Neuron (in vitro differentiated cells): ENCODE data around the gene ENOSF1.
A peak's percentile ranks its signal among the peaks of the same experiment; 100 is the strongest.

Experiments
- H2AFZ ChIP-seq: one replicate; pipeline ENCODE4 v1.6.1; 2013; ENCODE audit warnings: low read depth, mild to moderate bottlenecking, inconsistent platforms, low read length, moderate library complexity
- H3K27me3 ChIP-seq: one replicate; pipeline ENCODE4 v1.6.1; 2013; ENCODE audit warnings: low read length; ENCODE audit not compliant: insufficient read depth
- H3K36me3 ChIP-seq: one replicate; pipeline ENCODE4 v1.6.1; 2013; ENCODE audit warnings: low read length; ENCODE audit not compliant: insufficient read depth
- H3K4me1 ChIP-seq: one replicate; pipeline ENCODE4 v1.6.1; 2013; ENCODE audit warnings: low read length; ENCODE audit not compliant: insufficient read depth
- H3K4me3 ChIP-seq: 2 replicates; pipeline ENCODE4 v1.5.1; 2013; ENCODE audit warnings: mild to moderate bottlenecking, low read length, moderate library complexity
- H3K9me3 ChIP-seq: one replicate; pipeline ENCODE4 v1.6.1; 2013; ENCODE audit warnings: low read length

The ENOSF1 gene

GRCh38 chr18:658947-659533 is 53.4 kb downstream of the ENOSF1 start:
- H3K9me3 ChIP-seq, result peaks cover 22% of the 10 kb centered on the region
- H3K27me3 ChIP-seq, result no peaks in the 10 kb centered on the region
- no peak overlapping the region for H2AFZ ChIP-seq
- H3K36me3 ChIP-seq, result peaks cover 32% of the 10 kb centered on the region
- peaks cover 7% of the 10 kb centered on the region for H3K4me1 ChIP-seq
- peak overlapping the region; percentile 53 for H3K4me3 ChIP-seq

GRCh38 chr18:658001-658946 is 54.2 kb downstream of the ENOSF1 start:
- peak overlapping the region; percentile 60 for H2AFZ ChIP-seq
- peak overlapping the region; percentile 53 for H3K4me3 ChIP-seq
- H3K4me1 ChIP-seq, result peaks cover 7% of the 10 kb centered on the region
- peaks cover 32% of the 10 kb centered on the region for H3K36me3 ChIP-seq
- H3K9me3 ChIP-seq, result peaks cover 22% of the 10 kb centered on the region
- no peaks in the 10 kb centered on the region for H3K27me3 ChIP-seq

GRCh38 chr18:657311-658000 is 55.0 kb downstream of the ENOSF1 start, which contains the start of gene TYMS:
TYMS (plus strand) TSS chr18:657653; CDS start chr18:657743, 90 bp downstream.
- peaks cover 7% of the 10 kb centered on the region for H3K4me1 ChIP-seq
- peaks cover 32% of the 10 kb centered on the region for H3K36me3 ChIP-seq
- H3K9me3 ChIP-seq, result peaks cover 22% of the 10 kb centered on the region
- peak within 1 kb of the TSS; percentile 53 for H3K4me3 ChIP-seq
- no peaks in the 10 kb centered on the region for H3K27me3 ChIP-seq
- peak within 1 kb of the TSS; percentile 60 for H2AFZ ChIP-seq

GRCh38 chr18:655445-655844 is 57.0 kb downstream of the ENOSF1 start:
- Histone ChIP-seq H3K9me3 (peaks cover 10% of the 10 kb centered on the region), H3K36me3 (peaks cover 15% of the 10 kb centered on the region), H3K27me3 (no peaks in the 10 kb centered on the region), H3K4me3 (no peak overlapping the region), H2AFZ (no peak overlapping the region), H3K4me1 (peaks cover 10% of the 10 kb centered on the region)

GRCh38 chr18:654601-655000 is 57.8 kb downstream of the ENOSF1 start:
- H3K36me3 ChIP-seq, result peaks cover 6% of the 10 kb centered on the region
- no peak overlapping the region for H2AFZ ChIP-seq
- H3K9me3 ChIP-seq, result peaks cover 5% of the 10 kb centered on the region
- H3K4me1 ChIP-seq, result peaks cover 10% of the 10 kb centered on the region
- H3K4me3 ChIP-seq, result no peak overlapping the region
- no peaks in the 10 kb centered on the region for H3K27me3 ChIP-seq

- no peak overlapping the region for H3K4me3 ChIP-seq
- no peaks in the 10 kb centered on the region for H3K36me3 ChIP-seq
- no peak overlapping the region for H2AFZ ChIP-seq
- no peaks in the 10 kb centered on the region for H3K9me3 ChIP-seq
- H3K27me3 ChIP-seq, result no peaks in the 10 kb centered on the region
- H3K4me1 ChIP-seq, result peaks cover 3% of the 10 kb centered on the region
These were observed 58.9 kb downstream of the ENOSF1 start for GRCh38 chr18:653512-653911.

GRCh38 chr18:652131-652530 is 60.3 kb downstream of the ENOSF1 start:
- no peaks in the 10 kb centered on the region for H3K36me3 ChIP-seq
- no peak overlapping the region for H3K4me3 ChIP-seq
- no peaks in the 10 kb centered on the region for H3K9me3 ChIP-seq
- no peaks in the 10 kb centered on the region for H3K27me3 ChIP-seq
- H3K4me1 ChIP-seq, result peaks cover 3% of the 10 kb centered on the region
- no peak overlapping the region for H2AFZ ChIP-seq

- peaks cover 3% of the 10 kb centered on the region for H3K4me1 ChIP-seq
- H3K36me3 ChIP-seq, result no peaks in the 10 kb centered on the region
- no peak overlapping the region for H2AFZ ChIP-seq
- no peaks in the 10 kb centered on the region for H3K27me3 ChIP-seq
- H3K4me3 ChIP-seq, result no peak overlapping the region
- H3K9me3 ChIP-seq, result no peaks in the 10 kb centered on the region
These were observed 62.0 kb downstream of the ENOSF1 start for GRCh38 chr18:650428-650858.

- no peak overlapping the region for H2AFZ ChIP-seq
These were observed 63.1 kb downstream of the ENOSF1 start for GRCh38 chr18:649341-649740.

GRCh38 chr18:647304-647703 is 65.1 kb downstream of the ENOSF1 start:
- Histone ChIP-seq H3K4me3 (no peak overlapping the region), H3K27me3 (no peaks in the 10 kb centered on the region), H3K36me3 (no peaks in the 10 kb centered on the region), H3K4me1 (peaks cover 14% of the 10 kb centered on the region), H3K9me3 (no peaks in the 10 kb centered on the region), H2AFZ (no peak overlapping the region)

More at GRCh38 chr18:649341-649740, 63.1 kb downstream of the ENOSF1 start:
- H3K27me3 ChIP-seq, result no peaks in the 10 kb centered on the region
- H3K36me3 ChIP-seq, result no peaks in the 10 kb centered on the region
- H3K4me1 ChIP-seq, result peaks cover 9% of the 10 kb centered on the region
- no peak overlapping the region for H3K4me3 ChIP-seq
- no peaks in the 10 kb centered on the region for H3K9me3 ChIP-seq

- Histone ChIP-seq H3K4me3 (no peak overlapping the region), H3K4me1 (peaks cover 13% of the 10 kb centered on the region), H3K27me3 (no peaks in the 10 kb centered on the region), H3K9me3 (no peaks in the 10 kb centered on the region), H2AFZ (peak overlapping the region; percentile 33), H3K36me3 (no peaks in the 10 kb centered on the region)
These were observed 67.9 kb downstream of the ENOSF1 start for GRCh38 chr18:644395-645004.

- Histone ChIP-seq H2AFZ (no peak overlapping the region), H3K4me3 (no peak overlapping the region), H3K9me3 (no peaks in the 10 kb centered on the region), H3K36me3 (no peaks in the 10 kb centered on the region), H3K27me3 (no peaks in the 10 kb centered on the region), H3K4me1 (peaks cover 13% of the 10 kb centered on the region)
These were observed 71.2 kb downstream of the ENOSF1 start for GRCh38 chr18:641224-641623.
